Astrocyte of the cerebellum (primary cell): ENCODE data around the gene PPIL6.

ENCODE experiments used
- DNase-seq: peaks from one replicate; pipeline ENCODE4 v3.0.0-alpha.2; 2011; ENCODE audit warnings: low read depth
- H3K4me3 ChIP-seq: 2 replicates; pipeline ENCODE4 v1.5.1; 2011; ENCODE audit warnings: mild to moderate bottlenecking, low read depth, low read length, moderate library complexity
- in situ Hi-C: cut with HindIII; loops from 2 replicates; pipeline ENCODE4 v1.10.0; 2017; ENCODE audit warnings: low sequenced_read_pairs
- TF ChIP-seq, protein P1 (sequence below): IDR thresholded peaks from 2 replicates; pipeline ENCODE4 v1.5.1; 2012; ENCODE audit warnings: low read length, low read depth, moderate library complexity, mild to moderate bottlenecking; ENCODE audit errors: missing control alignments

Gene PPIL6

DNA sequence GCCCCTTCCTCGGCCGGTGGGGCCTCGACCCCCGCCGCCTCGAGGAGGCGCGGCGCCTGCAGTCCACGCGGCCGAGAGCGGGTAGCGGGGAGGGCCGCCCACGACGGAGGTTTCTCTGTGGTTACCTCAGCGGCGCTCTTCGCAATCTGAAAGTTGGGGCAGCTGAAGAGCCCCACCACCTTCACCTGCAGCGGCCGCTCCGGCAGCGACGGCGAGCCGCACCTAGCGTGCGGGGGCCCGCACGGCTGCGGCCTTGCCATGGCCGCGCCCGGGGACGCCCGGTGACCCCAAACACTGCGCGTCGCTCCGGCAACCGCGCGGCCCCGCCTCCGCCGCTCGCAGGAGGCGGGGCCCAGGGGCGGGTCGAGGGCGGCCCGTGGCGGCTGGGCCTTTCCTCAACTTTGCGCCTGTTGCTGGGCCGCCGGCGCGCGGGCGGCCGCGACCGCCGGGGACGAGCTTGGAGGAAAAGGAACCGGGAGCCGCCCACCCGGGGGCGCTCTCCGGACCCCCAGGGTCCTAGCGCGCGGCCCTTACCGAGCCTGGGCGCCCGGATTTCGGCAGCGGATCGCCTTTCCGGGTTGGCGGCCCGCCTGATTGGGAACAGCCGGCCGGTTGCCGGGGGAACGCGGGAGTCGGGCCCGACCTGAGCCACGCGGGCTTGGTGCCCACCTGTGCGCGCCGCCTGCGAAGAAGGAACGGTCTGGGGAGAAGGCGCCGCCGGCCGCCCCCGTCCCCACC lies at the start of gene PPIL6, which contains the start of gene SMPD2:
Gene PPIL6 (minus strand): TSS at position 298 of the 738 bp plus-strand sequence. CDS start 38 bp downstream, at position 260.
Gene SMPD2 (plus strand): TSS at position 394 of the 738 bp plus-strand sequence. CDS start 398 bp downstream, outside the sequence.
- peak within 1 kb of the TSS; percentile 86 for H3K4me3 ChIP-seq
- TF ChIP-seq, protein P1, sequence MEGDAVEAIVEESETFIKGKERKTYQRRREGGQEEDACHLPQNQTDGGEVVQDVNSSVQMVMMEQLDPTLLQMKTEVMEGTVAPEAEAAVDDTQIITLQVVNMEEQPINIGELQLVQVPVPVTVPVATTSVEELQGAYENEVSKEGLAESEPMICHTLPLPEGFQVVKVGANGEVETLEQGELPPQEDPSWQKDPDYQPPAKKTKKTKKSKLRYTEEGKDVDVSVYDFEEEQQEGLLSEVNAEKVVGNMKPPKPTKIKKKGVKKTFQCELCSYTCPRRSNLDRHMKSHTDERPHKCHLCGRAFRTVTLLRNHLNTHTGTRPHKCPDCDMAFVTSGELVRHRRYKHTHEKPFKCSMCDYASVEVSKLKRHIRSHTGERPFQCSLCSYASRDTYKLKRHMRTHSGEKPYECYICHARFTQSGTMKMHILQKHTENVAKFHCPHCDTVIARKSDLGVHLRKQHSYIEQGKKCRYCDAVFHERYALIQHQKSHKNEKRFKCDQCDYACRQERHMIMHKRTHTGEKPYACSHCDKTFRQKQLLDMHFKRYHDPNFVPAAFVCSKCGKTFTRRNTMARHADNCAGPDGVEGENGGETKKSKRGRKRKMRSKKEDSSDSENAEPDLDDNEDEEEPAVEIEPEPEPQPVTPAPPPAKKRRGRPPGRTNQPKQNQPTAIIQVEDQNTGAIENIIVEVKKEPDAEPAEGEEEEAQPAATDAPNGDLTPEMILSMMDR: peak; percentile 9
- in situ Hi-C loops: no loop called here
- peak; percentile 68 for DNase-seq

DNA sequence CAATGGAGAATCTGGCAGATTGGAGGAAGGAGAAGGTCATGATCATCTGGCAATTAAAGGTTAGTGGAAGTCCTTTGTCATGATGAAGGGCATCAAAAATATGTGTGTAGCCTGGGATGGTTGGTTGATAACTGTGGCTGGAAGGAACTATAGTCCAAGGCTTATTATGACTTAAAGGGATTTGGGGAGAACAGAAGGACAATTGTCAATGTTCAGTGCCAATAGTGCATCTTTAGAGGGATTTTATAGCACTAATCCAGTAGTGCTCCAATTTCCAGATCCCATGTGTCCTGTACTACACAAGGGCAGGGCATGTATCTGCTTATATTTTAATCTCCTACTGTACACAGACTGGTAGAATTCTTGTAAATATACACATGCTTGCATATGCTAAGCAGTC lies 47.6 kb upstream of the PPIL6 start:
- TF ChIP-seq, protein P1: no peak
- DNase-seq: no peak
- H3K4me3 ChIP-seq: no peak overlapping the region
- in situ Hi-C loops: no loop called here

DNA sequence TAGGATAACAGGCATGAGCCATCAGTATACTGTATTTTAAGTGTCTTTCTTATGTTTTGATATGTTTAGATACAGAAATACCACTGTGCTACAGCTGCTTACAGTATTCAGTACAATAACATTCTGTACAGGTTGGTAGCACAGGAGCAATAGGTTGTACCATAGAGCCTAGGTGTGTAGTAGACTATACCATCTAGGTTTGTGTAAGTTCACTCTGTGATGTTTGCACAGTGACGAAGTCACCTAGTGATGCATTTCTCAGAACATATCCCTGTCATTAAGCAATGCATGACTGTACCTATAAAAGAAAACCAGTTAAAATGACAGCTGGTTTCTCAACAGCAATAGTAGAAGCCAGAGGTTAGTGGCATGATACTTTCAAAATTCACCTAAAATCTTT lies 45.6 kb upstream of the PPIL6 start:
- TF ChIP-seq, protein P1: no peak
- DNase-seq: no peak

DNA sequence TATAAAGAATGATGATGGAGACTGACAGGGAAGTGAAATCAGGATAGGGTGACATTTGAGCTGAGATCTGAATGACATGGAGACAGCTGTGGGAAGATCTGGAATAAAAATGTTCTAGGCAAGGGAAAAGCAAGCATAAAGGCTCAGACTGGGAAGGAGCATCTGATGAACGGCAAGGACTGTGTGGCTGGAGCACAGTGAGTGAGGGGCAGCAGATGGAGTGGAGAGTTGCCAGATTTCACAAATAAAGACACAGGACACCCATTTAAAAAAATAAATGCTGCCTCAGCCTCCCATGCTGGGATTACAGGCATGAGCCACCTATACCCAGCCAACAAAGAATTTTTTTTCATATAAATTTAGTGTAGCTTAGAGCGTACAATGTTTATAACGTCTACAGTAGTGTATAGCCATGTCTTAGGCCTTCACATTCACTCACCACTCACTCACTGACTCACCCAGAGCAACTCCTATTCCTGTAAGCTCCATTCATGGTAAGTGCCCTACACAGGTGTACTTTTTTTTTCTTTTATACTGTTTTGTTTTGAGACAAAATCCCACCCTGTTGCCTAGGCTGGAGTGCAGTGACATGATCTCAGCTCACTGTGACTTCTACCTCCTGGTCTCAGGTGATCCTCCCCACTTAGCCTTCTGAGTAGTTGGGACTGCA lies 45.0 kb upstream of the PPIL6 start:
- no peak for DNase-seq
- in situ Hi-C loops: no loop called here
- TF ChIP-seq, protein P1: no peak
- H3K4me3 ChIP-seq: no peak overlapping the region

More for the DNA sequence above, 45.6 kb upstream of the PPIL6 start:
- in situ Hi-C loops: no loop called here
- no peak overlapping the region for H3K4me3 ChIP-seq

DNA sequence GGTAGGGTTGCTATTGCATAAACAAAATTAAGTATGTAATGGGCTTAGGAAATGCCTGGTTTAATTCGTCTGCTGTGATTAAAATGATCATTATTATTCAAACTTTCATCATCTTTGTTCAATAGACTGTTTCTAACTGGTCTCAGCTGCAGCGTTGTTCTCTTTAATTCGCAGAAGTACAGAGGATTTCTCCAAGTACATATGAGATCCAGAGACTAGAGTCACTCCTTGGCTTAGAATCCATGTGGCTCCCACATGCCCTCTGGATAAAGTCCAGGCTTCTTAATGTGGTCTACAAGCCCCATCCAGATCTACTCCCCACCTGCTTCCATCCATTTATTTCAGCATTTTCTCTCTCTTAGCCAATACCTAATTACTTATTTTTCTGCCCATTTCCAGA lies 43.7 kb upstream of the PPIL6 start:
- H3K4me3 ChIP-seq: no peak overlapping the region
- in situ Hi-C loops: no loop called here
- TF ChIP-seq, protein P1: no peak
- DNase-seq: peak; percentile 51

DNA sequence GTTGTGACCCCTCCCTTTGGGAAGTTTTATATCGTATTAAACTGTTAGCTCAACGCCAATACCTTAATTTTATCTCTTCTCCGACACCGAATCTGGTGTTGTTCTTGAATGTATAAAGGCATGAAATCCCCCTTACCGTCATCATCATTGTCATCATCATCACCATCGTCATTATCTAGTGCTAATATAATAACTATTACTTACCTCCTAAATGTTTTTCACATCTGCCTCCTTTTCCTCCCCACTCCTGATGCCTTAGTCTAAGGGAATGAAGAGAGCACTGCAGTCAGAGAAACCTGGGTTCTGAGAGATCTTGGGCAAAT lies 43.3 kb upstream of the PPIL6 start:
- no peak for DNase-seq
- in situ Hi-C loops: no loop called here
- H3K4me3 ChIP-seq: peak overlapping the region; percentile 45
- TF ChIP-seq, protein P1: no peak
